HG02970 (cell line): ENCODE data around the gene GON7.
"Not testable (repeated sequence)": the region's sequence is repeated elsewhere in the genome, so short reads cannot be mapped to it uniquely, and the experiment has no call there.

Experiments used
- ATAC-seq: cut with Tn5 transposase; IDR thresholded peaks from one replicate; pipeline ENCODE4 v1.9.1; 2021; ENCODE audit warnings: mild to moderate bottlenecking, moderate library complexity, moderate number of reproducible peaks; ENCODE audit not compliant: unreplicated experiment, low FRiP score

GON7 gene, protein sequence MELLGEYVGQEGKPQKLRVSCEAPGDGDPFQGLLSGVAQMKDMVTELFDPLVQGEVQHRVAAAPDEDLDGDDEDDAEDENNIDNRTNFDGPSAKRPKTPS

DNA sequence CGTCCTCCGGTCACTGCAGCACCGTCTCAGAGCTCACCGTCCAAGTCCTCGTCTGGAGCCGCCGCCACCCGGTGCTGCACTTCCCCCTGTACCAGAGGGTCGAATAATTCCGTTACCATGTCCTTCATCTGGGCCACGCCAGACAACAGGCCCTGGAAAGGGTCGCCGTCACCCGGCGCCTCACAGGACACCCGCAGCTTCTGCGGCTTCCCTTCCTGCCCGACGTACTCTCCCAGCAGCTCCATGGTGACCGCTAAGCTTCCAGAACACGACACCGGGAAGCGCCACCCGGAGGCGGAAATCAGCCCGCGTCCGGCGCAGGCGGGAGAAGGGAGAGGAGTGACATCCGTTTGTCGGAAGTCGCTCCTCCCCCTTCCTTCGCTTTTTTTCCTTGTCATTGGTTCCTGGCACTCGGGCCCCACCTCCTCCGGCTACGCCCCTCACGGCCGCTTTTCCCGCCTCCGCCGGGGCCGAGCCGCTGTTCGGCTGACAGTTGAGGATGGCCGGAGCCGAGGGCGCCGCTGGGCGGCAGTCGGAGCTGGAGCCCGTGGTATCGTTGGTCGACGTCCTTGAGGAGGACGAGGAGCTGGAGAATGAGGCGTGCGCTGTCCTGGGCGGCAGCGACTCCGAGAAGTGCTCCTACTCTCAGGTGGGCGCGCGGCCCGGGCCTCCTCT lies at the start of gene GON7, which contains the start of gene UBR7:
Gene GON7, minus strand, starts transcription at position 273 of the 675 bp plus-strand sequence. Its CDS starts 28 bp downstream, at position 245.
Gene UBR7, plus strand, starts transcription at position 464 of the 675 bp plus-strand sequence. Its CDS starts 36 bp downstream, at position 500.
- ATAC-seq = peak; percentile 86

DNA sequence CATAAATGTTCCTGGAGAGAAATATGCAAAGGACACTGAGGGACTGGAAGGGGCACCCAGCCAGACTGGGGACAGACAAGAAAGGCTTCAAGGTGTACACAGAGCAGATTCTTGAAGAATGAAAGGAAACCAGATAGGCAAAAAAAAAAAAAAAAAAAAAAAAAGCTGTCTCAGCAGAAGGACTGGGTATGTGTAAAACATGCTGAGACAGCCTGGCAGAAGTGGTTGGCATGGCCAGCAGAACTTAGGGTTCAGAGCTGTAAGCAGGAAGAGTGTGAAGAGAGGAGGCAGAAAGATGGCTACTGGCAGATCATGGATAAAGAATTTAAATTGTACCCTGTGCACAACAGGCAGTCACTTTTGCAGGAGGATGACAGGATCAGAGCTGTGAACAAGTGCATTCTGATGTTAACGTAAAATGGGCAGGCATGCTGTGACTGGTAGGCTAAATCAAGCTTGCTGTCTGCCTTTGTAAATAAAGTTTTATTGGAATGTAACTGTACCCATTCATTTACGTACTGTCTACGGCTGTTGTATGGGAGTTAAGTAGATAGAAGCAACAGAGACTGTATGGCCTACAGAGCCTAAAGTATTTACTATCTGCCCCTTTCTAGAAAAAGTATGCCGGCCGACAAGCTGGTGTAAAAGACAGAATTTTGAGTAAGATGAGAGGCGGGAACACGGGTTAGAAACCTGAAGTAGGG lies 42.4 kb upstream of the GON7 start:
- no peak for ATAC-seq

GRCh38 chr14:93246534-93246933 lies 39.7 kb upstream of the GON7 start:
- no peak for ATAC-seq

DNA sequence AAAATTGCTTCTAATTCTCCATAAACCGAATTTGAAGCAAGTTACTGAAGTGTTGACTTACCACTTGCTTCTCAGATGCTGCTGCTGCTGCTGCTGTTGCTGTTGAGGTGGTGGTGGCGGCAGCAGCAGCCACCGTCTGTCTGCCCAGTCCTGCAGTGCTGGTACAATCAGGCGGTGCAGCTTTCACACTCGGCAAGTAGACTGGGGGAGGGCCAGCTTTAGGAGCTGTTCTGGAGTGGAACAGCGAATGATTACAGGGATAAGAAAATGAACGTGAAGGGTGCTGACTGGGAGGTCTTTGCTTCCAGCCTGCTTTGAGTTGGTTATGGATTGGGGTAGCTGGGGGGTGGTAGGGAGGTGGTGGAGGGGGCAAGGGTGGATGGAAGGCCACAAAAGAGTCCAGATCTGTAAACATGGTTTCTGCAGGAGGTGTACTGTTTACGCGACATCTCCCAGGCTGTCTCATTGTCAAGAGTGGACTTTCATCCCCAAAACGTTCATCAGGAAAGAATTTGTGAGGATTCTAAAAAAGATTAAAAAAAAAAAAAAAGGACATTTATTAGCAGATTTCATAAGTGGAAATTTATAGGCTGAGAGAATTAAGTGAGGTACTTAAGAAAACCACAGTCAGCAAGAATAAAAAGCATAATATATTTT lies 39.0 kb upstream of the GON7 start:
- no peak for ATAC-seq

DNA sequence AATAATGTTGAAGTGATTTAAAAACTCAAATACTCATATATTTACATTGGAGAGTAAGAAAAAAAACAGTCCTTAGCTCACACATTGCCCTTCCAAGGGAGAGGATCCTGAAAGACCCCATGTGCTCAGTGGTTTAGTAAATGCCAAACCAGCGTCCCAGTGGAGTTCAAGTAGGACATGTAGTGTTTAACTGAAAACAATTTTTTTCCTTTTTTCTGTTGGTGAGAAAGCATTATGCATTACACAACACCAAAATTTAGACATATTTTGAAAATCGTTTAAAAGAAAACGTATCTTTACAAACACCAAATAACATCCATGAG lies 33.8 kb upstream of the GON7 start:
- ATAC-seq = no peak

DNA sequence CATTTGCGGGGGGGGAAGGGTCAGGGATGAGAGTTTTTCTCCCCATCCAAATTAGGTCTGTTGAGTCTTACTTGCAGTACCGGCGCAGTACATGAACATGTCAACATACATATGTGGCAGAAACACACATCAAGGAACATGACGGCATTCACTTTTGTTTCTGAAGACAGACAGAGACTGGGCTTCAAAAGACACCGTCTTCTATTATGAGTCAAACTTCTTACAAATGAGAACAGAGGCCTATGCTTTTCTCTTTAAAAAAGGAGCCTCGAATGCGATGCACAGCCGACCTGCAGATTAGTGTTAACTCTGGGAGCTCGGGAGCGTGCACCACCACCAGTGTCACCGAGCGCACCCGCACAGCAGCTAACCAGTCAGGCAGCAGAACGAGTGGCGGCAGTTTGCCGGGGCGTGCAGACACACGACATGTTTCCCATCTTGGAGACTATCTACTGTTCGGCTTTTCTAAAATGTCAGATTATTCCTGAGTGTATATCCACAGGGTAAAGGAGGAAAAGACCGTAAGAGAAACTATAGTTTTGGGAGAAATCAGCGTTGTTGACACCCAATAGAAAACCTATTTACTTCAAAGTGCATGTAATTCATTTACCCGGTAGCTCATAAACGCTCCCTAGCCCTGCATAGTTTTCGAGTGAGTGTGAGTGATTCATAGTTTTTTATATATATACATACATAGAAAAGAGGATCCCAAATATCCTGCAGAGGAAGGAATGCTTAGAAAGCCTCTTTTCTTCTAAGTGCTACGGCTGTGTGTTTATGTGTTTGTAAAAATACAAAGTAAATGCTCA lies 33.2 kb upstream of the GON7 start:
- no peak for ATAC-seq

- no peak for ATAC-seq
These were observed 27.9 kb upstream of the GON7 start for GRCh38 chr14:93234798-93235197.

DNA sequence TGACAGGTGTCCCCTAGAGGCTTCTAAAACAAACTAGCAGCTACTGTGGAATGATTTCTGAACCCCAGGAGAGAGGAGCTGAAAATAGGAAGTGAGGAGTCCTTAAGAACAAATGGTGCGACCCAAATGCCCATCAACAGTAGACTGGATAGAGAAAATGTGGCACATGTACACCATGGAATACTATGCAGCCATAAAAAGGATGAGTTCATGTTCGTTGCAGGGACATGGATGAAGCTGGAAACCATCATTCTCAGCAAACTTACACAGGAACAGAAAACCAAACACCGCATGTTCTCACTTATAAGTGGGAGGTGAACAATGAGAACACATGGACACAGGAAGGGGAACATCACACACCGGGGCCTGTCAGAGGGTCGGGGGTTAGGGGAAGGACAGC lies 26.2 kb upstream of the GON7 start:
- not testable (repeated sequence) for ATAC-seq

- ATAC-seq = no peak
These were observed 25.3 kb upstream of the GON7 start for GRCh38 chr14:93232159-93232558.

DNA sequence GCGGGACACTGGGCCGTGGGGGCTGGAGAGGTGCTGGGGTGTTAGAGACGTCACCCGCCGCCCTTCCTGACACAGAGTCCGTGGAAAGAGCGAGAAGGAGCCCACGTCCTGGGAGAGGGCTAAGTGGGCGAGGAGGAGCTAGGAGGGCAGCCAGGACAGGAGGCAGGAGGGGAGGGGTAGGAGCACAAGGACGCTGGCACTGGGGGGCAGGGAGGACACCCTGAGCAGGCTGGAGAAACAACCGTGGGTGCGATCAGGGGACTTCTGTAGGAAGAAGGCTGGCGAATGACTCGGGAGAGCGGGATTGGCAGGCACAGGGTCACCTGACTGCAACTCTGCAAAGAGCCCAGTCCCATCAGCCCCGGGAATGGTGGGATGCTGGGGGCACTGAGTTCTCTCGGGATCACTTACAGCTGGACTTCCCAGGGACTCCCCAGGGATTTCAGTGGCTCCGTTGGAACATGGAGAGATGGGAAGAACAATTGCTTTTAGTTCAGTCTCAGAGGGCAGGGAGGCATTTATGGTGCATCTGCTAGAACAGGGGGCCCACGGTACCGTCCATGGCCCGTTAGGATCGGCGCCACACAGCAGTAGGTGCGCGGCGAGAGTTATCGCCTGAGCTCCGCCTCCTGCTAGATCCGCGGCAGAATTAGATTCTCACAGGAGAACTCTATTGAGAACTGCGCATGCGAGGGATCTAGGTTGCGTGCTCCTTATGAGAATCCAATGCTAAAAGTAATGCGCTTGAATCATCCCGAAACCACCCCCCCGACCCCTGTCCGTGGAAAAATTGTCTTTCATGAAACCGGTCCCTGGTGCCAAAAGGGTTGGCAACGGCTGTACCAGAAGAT lies 24.5 kb upstream of the GON7 start:
- ATAC-seq = no peak

DNA sequence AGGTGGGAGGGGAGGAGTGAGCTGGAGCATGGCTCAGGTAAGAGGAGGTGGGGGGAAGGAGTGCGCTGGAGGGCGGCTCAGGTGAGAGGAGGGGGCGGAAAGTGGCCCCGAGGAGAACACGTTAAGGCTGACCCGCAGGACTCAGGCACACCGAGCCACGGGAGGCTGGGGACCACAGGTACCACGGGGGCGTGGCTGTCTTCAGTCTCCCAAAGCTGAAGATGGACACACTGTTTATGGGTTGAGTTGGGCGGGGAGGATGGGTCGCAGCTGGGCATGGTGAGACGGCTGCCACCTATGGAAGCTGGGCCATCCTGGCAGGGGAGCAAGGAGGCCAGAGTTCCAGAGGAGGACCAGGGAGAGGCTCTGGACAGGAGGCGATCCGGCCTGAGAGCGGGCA lies 23.7 kb upstream of the GON7 start:
- ATAC-seq = no peak

DNA sequence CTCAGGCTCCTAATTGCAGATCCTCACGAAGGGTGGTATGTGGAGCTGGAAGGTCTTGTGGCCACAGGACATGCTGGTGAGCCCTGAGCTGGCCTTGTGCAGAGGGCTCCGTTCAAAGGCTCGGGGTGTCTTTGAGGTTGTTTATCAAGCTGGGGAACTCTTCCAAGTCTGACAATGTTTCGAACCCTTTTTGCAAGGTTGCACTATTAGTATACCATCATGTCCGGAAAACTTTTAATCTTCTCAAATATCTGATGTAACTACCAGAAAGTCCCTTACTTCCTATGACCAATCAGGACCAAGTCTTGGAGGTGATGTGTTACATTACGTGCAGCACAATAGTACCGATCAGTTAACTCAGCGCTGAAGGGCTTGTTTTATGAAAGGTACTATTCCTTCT lies 21.7 kb upstream of the GON7 start:
- ATAC-seq = no peak

DNA sequence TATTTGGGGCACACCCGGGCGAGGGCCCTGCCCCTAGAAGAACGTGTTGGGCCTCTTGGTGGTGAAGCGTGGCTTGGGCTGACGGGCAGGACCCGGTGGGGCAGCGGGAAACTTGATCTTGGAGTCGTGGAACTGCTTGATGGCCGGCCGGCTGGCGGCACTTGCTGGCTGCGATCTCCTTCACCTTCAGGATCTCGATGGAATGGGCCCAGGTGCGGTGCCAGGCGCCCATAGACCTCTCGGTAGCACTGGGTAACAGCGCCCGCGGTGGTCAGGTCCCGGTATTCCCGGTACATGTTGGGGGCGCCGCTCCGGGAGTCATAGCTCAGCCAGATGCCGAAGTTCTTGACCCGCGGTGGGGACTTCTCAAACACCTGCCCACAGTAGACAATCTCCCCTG lies 16.7 kb upstream of the GON7 start:
- no peak for ATAC-seq

DNA sequence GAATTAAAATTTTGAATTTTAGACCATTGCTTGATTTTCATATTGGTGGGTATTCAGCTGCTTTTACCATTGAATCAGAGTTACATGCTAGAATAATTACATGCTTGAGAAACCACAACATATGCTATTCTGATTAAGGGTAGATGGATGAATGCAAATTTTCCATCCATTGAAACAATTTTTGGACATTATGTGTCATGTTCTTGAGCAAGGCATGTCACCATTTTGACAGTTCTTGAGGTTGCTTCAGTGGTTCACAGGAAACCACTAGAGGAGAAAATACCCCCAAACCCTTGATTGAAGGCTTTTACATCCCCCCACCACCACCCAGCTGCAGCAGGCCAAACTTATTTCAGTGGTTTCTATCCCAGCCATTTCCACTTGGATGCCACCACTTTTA lies 13.6 kb upstream of the GON7 start:
- no peak for ATAC-seq

DNA sequence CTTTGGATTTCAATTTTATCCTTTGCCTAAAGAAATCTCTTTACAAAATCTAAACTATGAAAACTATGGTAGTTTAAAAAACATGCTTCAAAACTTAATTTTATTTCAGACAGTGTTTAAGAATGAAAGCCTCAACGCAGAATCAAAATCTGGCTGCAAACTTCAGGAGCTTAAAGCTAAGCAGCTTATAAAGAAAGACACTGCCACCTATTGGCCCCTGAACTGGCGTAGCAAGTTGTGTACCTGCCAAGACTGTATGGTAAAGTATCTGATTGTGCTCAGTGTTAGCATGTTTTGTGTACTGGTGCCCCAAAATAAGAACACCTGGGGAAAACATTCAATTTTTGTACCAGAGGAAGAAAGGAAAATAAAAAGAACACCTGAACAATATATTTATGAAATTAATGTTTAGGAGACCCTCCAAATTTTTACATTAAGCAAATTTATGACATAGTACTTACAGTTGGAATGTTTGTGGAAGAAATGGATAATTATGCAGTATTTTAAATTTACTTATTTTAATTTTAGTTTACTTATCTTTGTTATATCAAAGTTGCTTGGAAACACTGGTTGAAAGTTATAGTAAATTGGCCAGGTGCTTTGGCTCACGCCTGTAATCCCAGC lies 12.3 kb upstream of the GON7 start:
- no peak for ATAC-seq

GRCh38 chr14:93214598-93214997 lies 7.7 kb upstream of the GON7 start:
- ATAC-seq = no peak

GRCh38 chr14:93212432-93212831 lies 5.6 kb upstream of the GON7 start:
- ATAC-seq = no peak

DNA sequence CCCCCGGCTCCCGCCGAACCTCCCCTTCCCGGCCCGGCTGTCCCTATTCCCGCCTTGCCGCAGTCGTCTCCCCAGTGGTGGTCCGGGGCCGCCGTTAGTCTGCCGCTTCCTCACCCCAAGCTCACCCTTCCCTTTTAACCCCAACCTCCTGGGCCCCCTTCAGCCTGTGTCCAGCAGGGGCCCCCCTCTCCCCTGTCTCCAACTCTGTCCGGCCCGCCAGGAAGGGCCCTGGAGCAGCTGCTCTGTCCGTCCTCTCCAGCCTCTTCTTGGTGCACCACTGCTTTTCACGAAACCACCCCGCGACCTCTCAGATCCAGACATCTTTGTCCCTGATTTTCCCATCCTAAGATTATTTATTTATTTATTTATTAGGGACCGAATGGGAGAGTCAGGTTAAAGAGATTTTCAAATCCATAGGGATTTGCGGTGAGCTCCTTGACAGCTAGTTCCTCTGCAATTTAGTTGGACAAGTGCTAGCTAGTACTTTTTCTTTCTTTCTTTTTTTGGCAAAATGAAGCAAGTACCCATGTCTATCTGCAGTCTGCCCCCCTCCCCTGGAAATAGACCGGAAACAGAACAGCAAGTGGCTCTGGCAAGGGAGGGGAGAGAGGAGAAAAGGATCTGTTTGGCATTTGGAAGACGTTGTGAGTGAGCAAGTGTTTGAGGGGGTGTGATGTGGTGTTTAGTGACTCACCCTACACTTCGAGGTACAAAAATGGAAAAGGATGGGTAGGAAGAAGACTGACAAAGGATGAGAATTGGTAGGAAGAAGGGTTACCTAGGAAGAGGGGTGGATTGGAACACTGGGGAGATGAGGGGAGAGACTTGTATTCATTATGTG lies 823 bp upstream of the GON7 start:
- peak; percentile 32 for ATAC-seq
